Tibial artery (tissue), 4 donors: ENCODE data around the gene BANP.

ENCODE experiments used
- DNase-seq, 2 donors: peaks; one replicate each; pipeline ENCODE4 v3.0.0-alpha.2; 2019
- H3K27ac ChIP-seq, 2 donors: fragments of 200-600 bp; sonication (generic) in 1 of 2; 1 replicate in 1 of 2; 2 replicates in 1 of 2; pipeline ENCODE4 v1.5.1; 2018 to 2019; ENCODE audit warnings: mild to moderate bottlenecking in 1 of 2
- H3K27me3 ChIP-seq, 2 donors: fragments of 200-600 bp; sonication (generic) in 1 of 2; one replicate each; pipeline versions ENCODE4 v1.5.1 to v1.6.0; 2016 to 2019
- H3K36me3 ChIP-seq, 3 donors: fragments of 200-600 bp; sonication (generic) in 2 of 3; one replicate each; pipeline ENCODE4 v1.5.1; 2016 to 2019; ENCODE audit warnings: mild to moderate bottlenecking in 2 of 3
- H3K4me1 ChIP-seq, 4 donors: fragments of 200-600 bp; sonication (generic) in 2 of 4; 1 replicate in 3 of 4; 2 replicates in 1 of 4; pipeline ENCODE4 v1.5.1; 2016 to 2019
- H3K4me3 ChIP-seq, 2 donors: fragments of 200-600 bp; sonication (generic) in 1 of 2; 1 replicate in 1 of 2; 2 replicates in 1 of 2; pipeline ENCODE4 v1.5.1; 2018 to 2019; ENCODE audit warnings: mild to moderate bottlenecking in 2 of 2
- H3K9me3 ChIP-seq, 3 donors: fragments of 200-600 bp; sonication (generic) in 1 of 3; one replicate each; pipeline ENCODE4 v1.5.1; 2016 to 2019
- intact Hi-C: fragments of 100-400 bp; cut with DNase I; formaldehyde crosslinking; loops from one replicate; pipeline ENCODE4 v1.15.0; 2023; ENCODE audit warnings: low total_unique reads
- TF ChIP-seq, protein P1 (sequence below), 2 experiments: fragments of 200-600 bp in 1 of 2; fragments of 450-650 bp in 1 of 2; IDR thresholded peaks; one replicate each; pipeline ENCODE4 v1.5.1; 2017 to 2019; ENCODE audit warnings: antibody characterized with exemption in 2 of 2, mild to moderate bottlenecking in 1 of 2, moderate library complexity in 1 of 2

The BANP gene

DNA sequence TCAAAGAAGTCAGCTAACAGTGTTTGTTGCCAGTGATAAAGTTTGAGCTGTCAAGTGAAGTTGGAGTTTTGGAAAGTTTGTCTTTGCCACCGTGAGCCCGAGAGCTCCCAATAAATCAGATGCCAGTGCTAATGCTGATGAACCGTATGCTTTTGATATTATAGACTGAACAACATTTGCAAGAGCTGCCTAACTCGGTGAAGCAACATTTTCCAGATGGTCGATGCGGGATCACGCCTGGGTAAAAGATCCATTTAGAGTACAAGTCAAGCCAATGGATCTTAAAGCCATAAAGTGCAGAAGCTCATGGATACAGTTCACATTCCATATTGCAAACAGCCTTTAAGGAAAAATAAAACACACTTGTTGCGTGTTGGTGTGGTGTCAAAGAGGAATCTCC lies 9.6 kb downstream of the BANP start:
- peaks cover under 1 to 19% (median 9%) of the 10 kb centered on the region in 4 donors for H3K4me1 ChIP-seq
- TF ChIP-seq, protein P1, sequence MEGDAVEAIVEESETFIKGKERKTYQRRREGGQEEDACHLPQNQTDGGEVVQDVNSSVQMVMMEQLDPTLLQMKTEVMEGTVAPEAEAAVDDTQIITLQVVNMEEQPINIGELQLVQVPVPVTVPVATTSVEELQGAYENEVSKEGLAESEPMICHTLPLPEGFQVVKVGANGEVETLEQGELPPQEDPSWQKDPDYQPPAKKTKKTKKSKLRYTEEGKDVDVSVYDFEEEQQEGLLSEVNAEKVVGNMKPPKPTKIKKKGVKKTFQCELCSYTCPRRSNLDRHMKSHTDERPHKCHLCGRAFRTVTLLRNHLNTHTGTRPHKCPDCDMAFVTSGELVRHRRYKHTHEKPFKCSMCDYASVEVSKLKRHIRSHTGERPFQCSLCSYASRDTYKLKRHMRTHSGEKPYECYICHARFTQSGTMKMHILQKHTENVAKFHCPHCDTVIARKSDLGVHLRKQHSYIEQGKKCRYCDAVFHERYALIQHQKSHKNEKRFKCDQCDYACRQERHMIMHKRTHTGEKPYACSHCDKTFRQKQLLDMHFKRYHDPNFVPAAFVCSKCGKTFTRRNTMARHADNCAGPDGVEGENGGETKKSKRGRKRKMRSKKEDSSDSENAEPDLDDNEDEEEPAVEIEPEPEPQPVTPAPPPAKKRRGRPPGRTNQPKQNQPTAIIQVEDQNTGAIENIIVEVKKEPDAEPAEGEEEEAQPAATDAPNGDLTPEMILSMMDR (IDR thresholded peaks at IDR 0.05): no peak
- H3K36me3 ChIP-seq: peaks cover 0 to 9% (median 0%) of the 10 kb centered on the region in 3 donors
- H3K27me3 ChIP-seq: no peaks in the 10 kb centered on the region
- H3K27ac ChIP-seq: no peak overlapping the region
- H3K4me3 ChIP-seq: no peak overlapping the region
- intact Hi-C loops: no loop called here
- H3K9me3 ChIP-seq: no peaks in the 10 kb centered on the region
- DNase-seq: no peak

DNA sequence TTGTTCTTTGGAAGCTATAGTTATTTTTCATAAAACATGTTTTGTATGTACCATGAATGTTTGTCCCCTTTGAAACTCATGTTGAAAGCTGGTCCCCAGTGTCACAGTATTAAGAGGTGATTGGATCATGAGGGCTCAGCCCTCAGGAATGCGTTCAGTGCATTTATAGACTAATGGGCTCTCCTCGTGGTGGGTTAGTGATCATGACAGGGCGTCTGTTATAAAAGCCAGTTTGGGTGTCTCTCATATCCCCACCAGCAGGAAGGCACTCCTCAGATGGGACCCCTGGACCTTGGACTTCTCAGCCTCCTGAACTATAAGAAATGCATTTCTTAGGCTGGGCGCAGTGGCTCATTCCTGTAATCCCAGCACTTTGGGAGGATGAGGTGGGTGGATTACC lies 10.4 kb downstream of the BANP start:
- H3K27me3 ChIP-seq: no peaks in the 10 kb centered on the region
- H3K4me1 ChIP-seq: peaks cover 3 to 20% (median 15%) of the 10 kb centered on the region in 4 donors
- H3K9me3 ChIP-seq: no peaks in the 10 kb centered on the region
- DNase-seq: no peak
- TF ChIP-seq, protein P1 (IDR thresholded peaks at IDR 0.05): no peak
- no peak overlapping the region for H3K4me3 ChIP-seq
- peaks cover 0 to 9% (median 0%) of the 10 kb centered on the region in 3 donors for H3K36me3 ChIP-seq
- no peak overlapping the region for H3K27ac ChIP-seq
- intact Hi-C loops: no loop called here

DNA sequence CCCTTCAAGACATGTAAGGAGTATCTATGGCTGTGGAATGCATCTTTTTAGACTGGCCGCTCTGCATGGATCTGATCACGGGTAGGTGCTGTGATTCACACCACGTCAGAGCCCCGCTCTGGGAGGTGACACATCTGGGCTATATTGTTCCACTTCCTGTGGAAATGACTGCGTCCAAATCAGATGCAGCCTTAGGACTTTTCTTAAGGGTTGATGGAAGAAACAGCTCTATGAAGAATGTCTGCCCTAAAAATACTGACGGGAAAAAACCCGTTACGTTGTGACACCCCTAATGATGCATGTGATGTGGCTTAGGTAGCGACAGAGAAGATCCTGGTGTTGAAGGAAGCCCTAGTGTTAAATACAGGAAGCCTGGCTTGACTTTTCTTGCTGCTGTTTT lies 12.2 kb downstream of the BANP start:
- H3K36me3 ChIP-seq: no peaks in the 10 kb centered on the region
- no peak for DNase-seq
- H3K9me3 ChIP-seq: no peaks in the 10 kb centered on the region
- TF ChIP-seq, protein P1 (IDR thresholded peaks at IDR 0.05): no peak
- peaks cover 3 to 33% (median 21%) of the 10 kb centered on the region in 4 donors for H3K4me1 ChIP-seq
- H3K4me3 ChIP-seq: no peak overlapping the region
- no peaks in the 10 kb centered on the region for H3K27me3 ChIP-seq
- no peak overlapping the region for H3K27ac ChIP-seq
- intact Hi-C loops: no loop called here

DNA sequence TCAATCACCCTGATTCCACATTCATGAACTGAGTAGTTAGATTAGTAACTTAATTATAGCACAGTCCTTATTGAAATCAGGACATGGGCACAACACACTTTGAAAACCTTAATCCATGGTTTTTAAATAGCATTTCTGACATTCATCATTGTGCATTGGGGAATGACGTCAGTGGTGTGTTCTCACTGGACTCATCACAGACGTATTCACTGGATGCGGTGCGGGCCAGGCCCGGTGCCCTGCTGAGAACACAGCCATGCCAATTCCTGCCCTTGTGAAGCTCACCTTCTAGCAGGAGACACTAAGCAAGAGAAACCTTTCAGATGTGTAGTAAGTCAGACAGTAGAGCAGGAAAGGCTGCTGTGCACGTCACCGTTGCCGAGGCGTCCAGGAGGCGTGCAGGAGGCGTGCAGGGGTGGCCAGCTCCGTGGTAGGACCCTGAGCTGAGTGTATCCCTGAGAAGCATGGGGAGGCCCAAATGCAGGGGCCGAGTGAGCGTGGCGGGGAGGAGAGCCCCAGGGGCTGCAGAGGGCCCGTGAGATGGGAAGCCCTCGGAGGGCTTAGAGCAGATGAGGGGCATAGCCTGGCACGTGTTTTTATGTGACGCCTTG lies 12.9 kb downstream of the BANP start:
- TF ChIP-seq, protein P1 (IDR thresholded peaks at IDR 0.05): no peak
- Histone ChIP-seq H3K4me3 (no peak overlapping the region), H3K27ac (no peak overlapping the region)

DNA sequence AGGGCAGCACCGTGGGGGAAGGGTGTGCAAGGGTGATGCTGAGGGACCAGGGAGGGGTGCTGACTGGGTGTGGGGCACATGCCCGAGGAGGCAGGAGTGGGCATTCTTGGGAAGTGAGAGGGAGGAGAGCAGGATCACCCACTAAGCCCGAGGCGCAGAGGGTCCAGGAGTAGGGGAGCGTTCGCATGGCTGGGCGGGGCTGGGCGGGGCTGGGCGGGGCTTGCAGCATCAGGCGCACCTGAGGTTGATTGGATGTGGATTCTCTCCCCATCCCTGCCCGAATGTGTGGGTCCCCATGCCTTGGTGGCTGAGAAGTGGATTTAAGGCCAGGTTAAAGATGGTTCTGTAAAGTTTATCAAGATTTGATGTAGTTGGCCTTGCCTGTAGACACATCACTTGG lies 14.2 kb downstream of the BANP start:
- Histone ChIP-seq H3K36me3 (no peaks in the 10 kb centered on the region), H3K9me3 (no peaks in the 10 kb centered on the region), H3K27ac (peak overlapping the region; percentile 76 to 92), H3K4me1 (peaks cover 3 to 37% (median 23%) of the 10 kb centered on the region in 4 donors), H3K4me3 (no peak overlapping the region), H3K27me3 (no peaks in the 10 kb centered on the region)
- TF ChIP-seq, protein P1 (IDR thresholded peaks at IDR 0.05): no peak
- no peak for DNase-seq
- intact Hi-C loops: no loop called here

More for the DNA sequence above, 12.9 kb downstream of the BANP start:
- Histone ChIP-seq H3K27me3 (no peaks in the 10 kb centered on the region), H3K4me1 (peaks cover 3 to 37% (median 22%) of the 10 kb centered on the region in 4 donors), H3K9me3 (no peaks in the 10 kb centered on the region), H3K36me3 (no peaks in the 10 kb centered on the region)
- DNase-seq: no peak
- intact Hi-C loops: no loop called here
